Neural cell (in vitro differentiated cells): ENCODE results near the gene BMP15. TPM values are rescaled to one million over a fixed set of nuclear protein-coding genes. Genes with fewer than 3 reads are reported as not detected.

Experiments
- H2AFZ ChIP-seq: fragments of 200-600, 300-800 bp; sonication (generic), shearing (Covaris generic); 2 replicates; pipeline ENCODE4 v1.6.0; 2014; ENCODE audit warnings: low read depth, mild to moderate bottlenecking, antibody characterized with exemption, low read length, moderate library complexity
- H3F3A ChIP-seq: fragments of 200-600 bp; shearing (Covaris generic); 2 replicates; pipeline ENCODE4 v1.6.1; 2016; ENCODE audit warnings: mild to moderate bottlenecking, moderate library complexity, mixed read lengths, antibody characterized with exemption, low read length; ENCODE audit not compliant: insufficient read depth, poor library complexity, severe bottlenecking
- H3K27ac ChIP-seq: fragments of 200-600, 300-800 bp; sonication (generic), shearing (Covaris generic); 2 replicates; pipeline ENCODE4 v1.5.1; 2014; ENCODE audit warnings: mild to moderate bottlenecking, low read length, moderate library complexity
- H3K27me3 ChIP-seq: fragments of 300-800, 200-600 bp; sonication (generic), shearing (Covaris generic); 2 replicates; pipeline ENCODE4 v1.6.0; 2014; ENCODE audit warnings: mild to moderate bottlenecking, low read depth, low read length, moderate library complexity; ENCODE audit not compliant: insufficient read depth
- H3K36me3 ChIP-seq: fragments of 300-800, 200-600 bp; sonication (generic), shearing (Covaris generic); 2 replicates; pipeline ENCODE4 v1.5.1; 2014; ENCODE audit warnings: mild to moderate bottlenecking, antibody characterized with exemption, low read length, moderate library complexity; ENCODE audit not compliant: insufficient read depth
- H3K4me2 ChIP-seq: fragments of 300-800, 200-600 bp; sonication (generic), shearing (Covaris generic); 2 replicates; pipeline ENCODE4 v1.6.0; 2014; ENCODE audit warnings: mild to moderate bottlenecking, low read length
- H3K4me3 ChIP-seq: fragments of 300-800, 200-600 bp; sonication (generic), shearing (Covaris generic); 2 replicates; pipeline ENCODE4 v1.5.1; 2014; ENCODE audit warnings: mild to moderate bottlenecking, low read length, moderate library complexity
- H3K79me2 ChIP-seq: fragments of 200-600 bp; shearing (Covaris generic); replicated peaks from 2 replicates; pipeline ENCODE4 v1.6.0; 2014; ENCODE audit warnings: mild to moderate bottlenecking, low read length, moderate library complexity; ENCODE audit not compliant: insufficient read depth
- H3K9ac ChIP-seq: fragments of 300-800, 200-600 bp; sonication (generic), shearing (Covaris generic); 2 replicates; pipeline ENCODE4 v1.6.1; 2016; ENCODE audit warnings: mild to moderate bottlenecking, low read length, mixed read lengths
- H3K9me2 ChIP-seq: fragments of 200-600 bp; shearing (Covaris generic); 2 replicates; pipeline ENCODE4 v1.6.1; 2016; ENCODE audit warnings: mild to moderate bottlenecking, low read length, mixed read lengths; ENCODE audit not compliant: insufficient read depth
- H3K9me3 ChIP-seq: fragments of 200-600, 300-800 bp; sonication (generic), shearing (Covaris generic); 2 replicates; pipeline ENCODE4 v1.6.1; 2016; ENCODE audit warnings: mild to moderate bottlenecking, mixed run types, low read length, moderate library complexity, mixed read lengths
- H4K20me1 ChIP-seq: fragments of 200-600 bp; shearing (Covaris generic); 2 replicates; pipeline ENCODE4 v1.6.1; 2016; ENCODE audit warnings: mild to moderate bottlenecking, mixed run types; ENCODE audit not compliant: insufficient read depth
- CTCF ChIP-seq: fragments of 450-650 bp; IDR thresholded peaks from 2 replicates; pipeline ENCODE4 v1.5.1; 2014; ENCODE audit warnings: antibody characterized with exemption, mild to moderate bottlenecking, moderate library complexity; ENCODE audit not compliant: poor library complexity, severe bottlenecking
- EP300 ChIP-seq: fragments of 450-650 bp; conservative IDR thresholded peaks from 2 replicates; pipeline ENCODE4 v1.6.1; 2014; ENCODE audit warnings: antibody characterized with exemption, mild to moderate bottlenecking, moderate library complexity; ENCODE audit not compliant: poor library complexity, severe bottlenecking
- EZH2 ChIP-seq: fragments of 200-600, 300-800 bp; shearing (Covaris generic), sonication (generic); IDR thresholded peaks from 2 replicates; pipeline ENCODE4 v1.6.1; 2014; ENCODE audit warnings: antibody characterized with exemption, low read length, borderline replicate concordance, mild to moderate bottlenecking; ENCODE audit not compliant: insufficient read depth, poor library complexity, severe bottlenecking
- MXI1 ChIP-seq: fragments of 450-650 bp; conservative IDR thresholded peaks from 2 replicates; pipeline ENCODE4 v1.6.1; 2014; ENCODE audit warnings: antibody characterized with exemption, mild to moderate bottlenecking; ENCODE audit not compliant: poor library complexity, severe bottlenecking
- POLR2AphosphoS5 ChIP-seq: IDR thresholded peaks from 2 replicates; pipeline ENCODE4 v1.6.1; 2012
- RAD21 ChIP-seq: fragments of 450-650 bp; conservative IDR thresholded peaks from 2 replicates; pipeline ENCODE4 v1.6.1; 2014; ENCODE audit warnings: antibody characterized with exemption, mild to moderate bottlenecking, moderate library complexity
- REST ChIP-seq: IDR thresholded peaks from 2 replicates; pipeline ENCODE4 v1.6.1; 2012; ENCODE audit warnings: borderline replicate concordance
- SMC3 ChIP-seq: fragments of 450-650 bp; conservative IDR thresholded peaks from 2 replicates; pipeline ENCODE4 v1.6.1; 2014; ENCODE audit warnings: antibody characterized with exemption, mild to moderate bottlenecking, moderate library complexity; ENCODE audit not compliant: poor library complexity
- TAF1 ChIP-seq: IDR thresholded peaks from 2 replicates; pipeline ENCODE4 v1.6.1; 2012; ENCODE audit warnings: low read depth
- polyA plus RNA-seq: library from polyadenylated mRNA; depleted of rRNA; stranded (reverse); fragments of >200 nt; gene quantifications from 2 replicates; pipeline ENCODE4 v1.2.3, GENCODE V29; 2014

The BMP15 gene
- polyA plus RNA-seq, 1 donor from 2014 or later = not detected

GRCh38 chrX:50952406-50952805 is 41.9 kb downstream of the BMP15 start:
- TF ChIP-seq SMC3 (no peak), POLR2AphosphoS5 (no peak), MXI1 (no peak), TAF1 (no peak), EZH2 (no peak), CTCF (no peak), EP300 (no peak), REST (no peak), RAD21 (no peak)
- H4K20me1 ChIP-seq = no peaks in the 10 kb centered on the region
- H3K4me2 ChIP-seq = no peak overlapping the region
- no peaks in the 10 kb centered on the region for H3K27me3 ChIP-seq
- no peaks in the 10 kb centered on the region for H3K36me3 ChIP-seq
- no peak overlapping the region for H3K4me3 ChIP-seq
- no peaks in the 10 kb centered on the region for H3F3A ChIP-seq
- no peak overlapping the region for H3K9ac ChIP-seq
- H2AFZ ChIP-seq = no peak overlapping the region
- H3K27ac ChIP-seq = no peak overlapping the region
- H3K9me3 ChIP-seq = no peaks in the 10 kb centered on the region
- H3K79me2 ChIP-seq = no peaks in the 10 kb centered on the region
- H3K9me2 ChIP-seq = no peaks in the 10 kb centered on the region

- no peaks in the 10 kb centered on the region for H3K36me3 ChIP-seq
Measured at GRCh38 chrX:50953832-50954231, 43.3 kb downstream of the BMP15 start.

More at GRCh38 chrX:50953832-50954231, 43.3 kb downstream of the BMP15 start:
- Histone ChIP-seq H3K9ac (no peak overlapping the region), H3F3A (no peaks in the 10 kb centered on the region), H2AFZ (no peak overlapping the region), H3K4me2 (no peak overlapping the region), H3K27ac (no peak overlapping the region), H3K27me3 (no peaks in the 10 kb centered on the region), H3K9me3 (no peaks in the 10 kb centered on the region), H3K9me2 (no peaks in the 10 kb centered on the region), H4K20me1 (no peaks in the 10 kb centered on the region), H3K79me2 (no peaks in the 10 kb centered on the region), H3K4me3 (no peak overlapping the region)
- TF ChIP-seq MXI1 = no peak
- TF ChIP-seq EZH2 = no peak
- no peak for TF ChIP-seq POLR2AphosphoS5
- no peak for TF ChIP-seq EP300
- TF ChIP-seq RAD21 = no peak
- no peak for TF ChIP-seq REST
- TF ChIP-seq TAF1 = no peak
- no peak for TF ChIP-seq SMC3
- no peak for TF ChIP-seq CTCF
